ENCODE data around the gene BMP4.
A peak's percentile ranks its signal among the peaks of the same experiment; 100 is the strongest.

GRCh38 chr14:53953002-53953827 lies 3.4 kb downstream of the BMP4 start:
- TF ChIP-seq, protein P1, sequence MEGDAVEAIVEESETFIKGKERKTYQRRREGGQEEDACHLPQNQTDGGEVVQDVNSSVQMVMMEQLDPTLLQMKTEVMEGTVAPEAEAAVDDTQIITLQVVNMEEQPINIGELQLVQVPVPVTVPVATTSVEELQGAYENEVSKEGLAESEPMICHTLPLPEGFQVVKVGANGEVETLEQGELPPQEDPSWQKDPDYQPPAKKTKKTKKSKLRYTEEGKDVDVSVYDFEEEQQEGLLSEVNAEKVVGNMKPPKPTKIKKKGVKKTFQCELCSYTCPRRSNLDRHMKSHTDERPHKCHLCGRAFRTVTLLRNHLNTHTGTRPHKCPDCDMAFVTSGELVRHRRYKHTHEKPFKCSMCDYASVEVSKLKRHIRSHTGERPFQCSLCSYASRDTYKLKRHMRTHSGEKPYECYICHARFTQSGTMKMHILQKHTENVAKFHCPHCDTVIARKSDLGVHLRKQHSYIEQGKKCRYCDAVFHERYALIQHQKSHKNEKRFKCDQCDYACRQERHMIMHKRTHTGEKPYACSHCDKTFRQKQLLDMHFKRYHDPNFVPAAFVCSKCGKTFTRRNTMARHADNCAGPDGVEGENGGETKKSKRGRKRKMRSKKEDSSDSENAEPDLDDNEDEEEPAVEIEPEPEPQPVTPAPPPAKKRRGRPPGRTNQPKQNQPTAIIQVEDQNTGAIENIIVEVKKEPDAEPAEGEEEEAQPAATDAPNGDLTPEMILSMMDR (IDR thresholded peaks at IDR 0.05 in 8 of 11, conservative IDR thresholded peaks at IDR 0.05 in 3 of 11), result no peak
- peak in 1 of 3 donors; percentile 8 for TF ChIP-seq POLR2A (IDR thresholded peaks at IDR 0.05)
